Stimulated activated CD4-positive, alpha-beta T cell treated with anti-CD3 and anti-CD28 coated beads, Interleukin-2, amount 100 ng/mL, for 24 hours (primary cell): Measurements from ENCODE around the gene REEP6.

Source experiments
- DNase-seq, 2 donors: peaks; one replicate each; pipeline ENCODE4 v3.0.0-alpha.2; 2020

Gene REEP6

GRCh38 chr19:1457031-1457739 is 33.8 kb upstream of the REEP6 start:
- DNase-seq, result no peak

GRCh38 chr19:1457892-1458291 is 33.1 kb upstream of the REEP6 start:
- DNase-seq, result no peak

- no peak for DNase-seq
These were observed 31.5 kb upstream of the REEP6 start for GRCh38 chr19:1459479-1459878.

GRCh38 chr19:1460033-1460995 is 30.7 kb upstream of the REEP6 start:
- no peak for DNase-seq

GRCh38 chr19:1461862-1462261 is 29.1 kb upstream of the REEP6 start:
- no peak for DNase-seq

GRCh38 chr19:1465191-1466016 is 25.6 kb upstream of the REEP6 start:
- no peak for DNase-seq

- DNase-seq, result no peak
These were observed 24.9 kb upstream of the REEP6 start for GRCh38 chr19:1466018-1466460.

- DNase-seq, result no peak
These were observed 24.3 kb upstream of the REEP6 start for GRCh38 chr19:1466461-1467214.

GRCh38 chr19:1467215-1467489 is 23.8 kb upstream of the REEP6 start:
- DNase-seq, result no peak

- no peak for DNase-seq
These were observed 23.3 kb upstream of the REEP6 start for GRCh38 chr19:1467490-1468273.

- no peak for DNase-seq
These were observed 22.6 kb upstream of the REEP6 start for GRCh38 chr19:1468274-1468820.

GRCh38 chr19:1468821-1469254 is 22.1 kb upstream of the REEP6 start:
- peak; percentile 53 to 64 for DNase-seq

- DNase-seq, result peak in 1 of 2 donors; percentile 50
These were observed 21.5 kb upstream of the REEP6 start for GRCh38 chr19:1469255-1470054.

- DNase-seq, result no peak
These were observed 21.0 kb upstream of the REEP6 start for GRCh38 chr19:1470055-1470304.

GRCh38 chr19:1470305-1471009 is 20.5 kb upstream of the REEP6 start:
- peak; percentile 75 to 81 for DNase-seq

- DNase-seq, result peak in 1 of 2 donors; percentile 49
These were observed 19.9 kb upstream of the REEP6 start for GRCh38 chr19:1471010-1471514.

- DNase-seq, result no peak
These were observed 19.3 kb upstream of the REEP6 start for GRCh38 chr19:1471515-1472160.

- no peak for DNase-seq
These were observed 18.5 kb upstream of the REEP6 start for GRCh38 chr19:1472231-1473084.
